Left renal cortex interstitium (tissue), 4 donors: ENCODE data around the gene KCNJ13. TPM values are rescaled to one million over a fixed set of nuclear protein-coding genes. Genes with fewer than 3 reads are reported as not detected.

Experiments used
- DNase-seq, 4 donors: peaks; one replicate each; pipeline ENCODE4 v3.0.0-alpha.2; 2013; ENCODE audit warnings: low read depth in 4 of 4, low spot score in 2 of 4, missing footprints in 1 of 4
- polyA plus RNA-seq, 4 donors: library from polyadenylated mRNA; unstranded; fragments of 120-200 nt; gene quantifications; one replicate each; pipeline ENCODE4 v1.2.1, GENCODE V29; 2013; ENCODE audit not compliant: insufficient read length in 4 of 4

KCNJ13 gene
- 1 to 10 TPM; 1.8 to 3.8 (median 2.7) TPM for polyA plus RNA-seq

- DNase-seq = no peak
Measured at GRCh38 chr2:232776435-232776834, at the start of gene KCNJ13. Gene KCNJ13, minus strand, starts transcription at chr2:232776565. Its CDS starts 5,203 bp downstream, at chr2:232771362.

GRCh38 chr2:232817756-232818155 is 41.4 kb upstream of the KCNJ13 start:
- DNase-seq = no peak

- DNase-seq = no peak
Measured at GRCh38 chr2:232816657-232817056, 40.3 kb upstream of the KCNJ13 start.

GRCh38 chr2:232815569-232815968 is 39.2 kb upstream of the KCNJ13 start:
- no peak for DNase-seq

GRCh38 chr2:232810444-232810843 is 34.1 kb upstream of the KCNJ13 start:
- DNase-seq = no peak

DNA sequence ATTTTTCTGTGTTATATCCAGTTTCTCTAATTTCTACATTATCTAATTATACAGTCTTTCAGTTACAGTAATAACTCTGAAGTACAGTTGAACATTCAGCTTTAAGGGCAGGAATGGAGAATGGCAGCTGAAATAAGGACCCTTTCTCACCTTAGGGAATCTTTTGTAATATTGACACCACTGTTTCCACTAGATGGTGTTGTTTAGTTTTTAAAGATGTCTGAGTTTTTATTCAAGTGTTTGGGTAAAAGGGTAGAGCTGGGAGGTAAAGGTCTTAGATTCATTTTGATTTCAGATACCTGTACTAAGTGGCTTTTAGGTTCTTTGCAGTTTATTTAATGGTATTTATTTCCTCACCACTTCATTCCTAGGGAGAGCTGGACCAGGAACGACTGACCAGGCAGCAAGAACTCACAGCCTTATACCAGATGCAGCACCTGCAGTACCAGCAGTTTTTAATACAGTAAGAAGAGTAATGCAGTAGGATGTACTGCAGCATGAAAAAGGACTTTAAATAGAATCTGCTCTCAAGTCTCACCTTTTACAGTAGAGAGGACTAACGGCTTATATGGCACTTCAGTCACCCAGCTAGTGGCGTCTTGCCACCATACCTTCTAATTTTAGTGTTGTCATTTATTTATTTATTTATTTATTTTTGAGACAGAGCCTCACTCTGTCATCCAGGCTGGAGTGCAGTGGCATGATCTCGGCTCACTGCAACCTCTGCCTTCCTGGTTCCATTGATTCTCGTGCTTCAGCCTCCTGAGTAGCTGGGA is 33.2 kb upstream of the KCNJ13 start:
- DNase-seq = no peak

- no peak for DNase-seq
Measured at GRCh38 chr2:232802091-232802490, 25.7 kb upstream of the KCNJ13 start.

DNA sequence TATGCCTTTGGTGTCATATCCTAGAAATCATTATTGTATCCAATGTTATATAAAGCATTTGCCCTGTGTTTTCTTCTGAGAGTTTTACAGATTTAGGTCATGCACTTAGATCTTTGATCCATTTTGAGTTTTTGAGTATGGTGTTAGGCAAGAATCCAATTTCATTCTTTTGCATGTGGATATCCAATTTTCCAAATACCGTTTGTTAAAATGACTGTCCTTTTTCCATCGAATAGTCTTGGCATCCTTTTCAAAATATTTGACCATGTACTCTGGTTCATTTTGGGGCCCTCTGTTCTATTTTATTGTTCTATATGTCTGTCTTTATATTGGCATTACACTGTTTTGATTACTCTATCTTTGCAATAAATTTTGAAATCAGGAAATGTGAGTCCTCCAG is 23.8 kb upstream of the KCNJ13 start:
- no peak for DNase-seq

GRCh38 chr2:232798187-232798586 is 21.8 kb upstream of the KCNJ13 start:
- DNase-seq = no peak

GRCh38 chr2:232795920-232796319 is 19.6 kb upstream of the KCNJ13 start:
- no peak for DNase-seq

DNA sequence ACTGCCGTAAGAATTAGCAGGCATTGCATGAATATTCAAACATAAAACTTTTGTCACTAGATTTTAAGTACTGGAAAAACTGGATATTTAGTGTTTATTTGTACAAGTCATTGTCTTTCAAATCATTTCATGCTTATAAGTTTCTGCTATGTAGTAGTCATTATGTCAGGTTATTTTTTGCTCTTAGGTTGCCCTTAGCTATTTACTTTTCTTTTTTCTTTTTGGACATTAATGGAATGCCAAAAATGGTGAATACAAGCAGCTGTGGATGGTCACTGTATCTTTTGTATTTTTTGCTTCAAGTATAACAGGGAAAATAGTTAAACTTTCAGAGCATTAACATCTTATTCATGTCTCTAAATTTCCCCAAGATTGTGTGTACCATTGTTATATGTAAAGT is 18.6 kb upstream of the KCNJ13 start:
- DNase-seq = no peak

DNA sequence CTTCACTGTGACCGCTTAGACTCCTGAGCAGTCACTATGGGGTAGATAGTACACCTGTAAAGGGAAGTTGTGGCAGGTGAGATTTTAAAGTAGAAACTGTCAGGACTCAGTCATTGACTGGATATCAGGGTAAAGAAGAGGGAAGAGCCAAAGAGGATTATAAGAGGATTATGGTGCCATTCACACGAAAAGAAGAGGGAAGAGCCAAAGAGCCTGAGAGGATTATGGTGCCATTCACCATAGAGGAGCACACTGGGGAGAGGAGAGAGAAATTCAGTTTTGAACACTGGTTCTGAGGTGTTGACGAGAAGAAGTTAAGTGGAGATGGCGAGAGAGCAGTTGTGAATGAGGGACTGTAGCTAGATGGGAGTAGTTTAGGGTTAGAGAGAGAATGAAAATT is 16.9 kb upstream of the KCNJ13 start:
- DNase-seq = no peak

- DNase-seq = no peak
Measured at GRCh38 chr2:232791518-232791917, 15.2 kb upstream of the KCNJ13 start.

DNA sequence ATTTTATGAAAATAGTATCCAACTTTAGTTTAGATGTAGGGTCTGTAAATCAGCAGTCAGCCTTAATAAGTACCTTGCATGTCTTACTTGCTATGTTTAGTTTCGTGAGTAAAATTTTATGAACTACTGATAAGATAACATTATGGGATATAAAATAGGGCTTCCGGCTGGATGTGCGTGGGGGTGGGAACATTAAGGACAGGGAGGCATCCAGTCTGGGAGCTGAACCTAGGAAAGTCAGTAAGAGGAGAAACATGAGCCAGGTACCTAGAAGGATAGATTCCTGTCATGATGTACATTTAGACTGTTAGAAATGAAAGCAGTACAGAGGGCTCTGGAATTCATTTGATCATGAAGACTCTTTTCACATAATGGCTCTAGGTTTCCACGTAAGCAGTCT is 12.7 kb upstream of the KCNJ13 start:
- DNase-seq = no peak

- DNase-seq = no peak
Measured at GRCh38 chr2:232787806-232788205, 11.4 kb upstream of the KCNJ13 start.

DNA sequence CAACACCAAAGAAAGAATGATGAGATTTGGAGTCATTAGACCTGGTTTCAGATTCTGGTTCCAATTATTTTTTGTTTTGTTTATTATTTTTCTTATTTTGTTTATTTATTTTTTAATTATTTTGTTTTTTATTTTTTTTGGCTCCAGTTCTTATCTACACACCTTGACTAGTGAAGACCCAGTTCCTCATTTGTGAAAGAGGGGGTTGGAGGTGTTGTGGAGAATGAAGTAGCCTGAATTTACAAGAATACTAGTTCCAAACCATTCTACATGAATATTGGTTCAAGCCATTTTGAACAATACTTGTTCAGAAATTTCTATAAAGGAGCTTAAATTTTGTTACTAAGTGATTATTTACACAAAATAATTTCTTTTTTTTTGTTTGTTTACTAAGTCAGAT is 6.9 kb upstream of the KCNJ13 start:
- DNase-seq = no peak

DNA sequence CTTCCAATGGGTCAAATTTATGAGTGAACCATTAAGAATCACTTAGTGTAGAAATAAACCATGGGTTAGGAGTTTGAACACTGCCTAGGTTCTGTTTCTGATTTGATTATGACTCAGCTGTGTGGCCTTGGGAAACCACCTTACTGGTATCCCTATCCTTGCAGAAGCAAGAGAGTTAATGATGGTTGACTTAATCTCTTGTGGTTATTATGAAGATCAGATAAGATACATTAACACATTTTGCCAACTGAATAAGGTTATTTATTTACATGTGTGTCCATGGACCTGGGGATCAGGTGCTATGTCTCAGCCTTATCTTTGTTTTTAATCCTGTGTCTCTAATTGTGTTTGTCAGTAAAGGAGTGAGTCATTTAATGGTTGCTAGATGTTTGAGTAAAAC is 5.4 kb upstream of the KCNJ13 start:
- no peak for DNase-seq

DNA sequence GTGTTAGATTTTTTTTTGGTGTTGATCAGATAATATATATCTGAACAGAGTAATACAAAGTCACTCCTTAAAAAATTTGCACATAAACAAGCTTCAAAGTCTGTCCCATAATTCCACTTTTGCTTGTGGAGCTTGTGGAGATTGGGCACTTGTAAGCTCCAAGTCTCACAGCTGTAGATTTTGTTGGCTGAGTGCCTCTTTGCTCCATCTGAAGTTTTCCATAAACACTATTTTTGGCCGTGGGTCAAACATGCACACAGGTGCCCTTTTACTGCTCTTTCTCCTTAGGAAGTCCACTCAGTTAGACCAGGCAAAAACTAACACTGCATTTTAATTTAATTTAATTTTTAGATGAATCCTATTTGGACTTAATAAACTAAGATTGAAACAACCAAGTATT is 3.6 kb upstream of the KCNJ13 start:
- DNase-seq = no peak

- no peak for DNase-seq
Measured at GRCh38 chr2:232779465-232779864, 3.1 kb upstream of the KCNJ13 start.

DNA sequence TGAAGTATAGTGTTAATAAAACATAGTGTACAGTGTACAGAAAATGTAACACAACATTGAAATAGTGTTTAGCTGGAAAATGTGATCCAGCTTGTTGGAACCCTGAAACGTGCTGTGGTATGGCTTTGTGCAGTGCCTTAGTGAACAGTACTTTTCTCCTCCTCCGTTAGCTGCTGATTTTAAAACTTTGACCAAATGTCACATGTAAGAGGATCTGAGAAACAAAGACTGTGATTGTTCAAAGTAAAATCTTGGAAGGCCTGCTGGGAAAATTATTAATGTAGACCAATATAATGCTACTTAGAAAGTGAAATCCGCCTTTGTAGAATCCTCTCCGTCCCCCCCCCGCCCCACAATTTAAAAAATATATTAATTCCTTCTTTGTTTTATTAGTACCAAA is 911 bp upstream of the KCNJ13 start:
- DNase-seq = no peak

DNA sequence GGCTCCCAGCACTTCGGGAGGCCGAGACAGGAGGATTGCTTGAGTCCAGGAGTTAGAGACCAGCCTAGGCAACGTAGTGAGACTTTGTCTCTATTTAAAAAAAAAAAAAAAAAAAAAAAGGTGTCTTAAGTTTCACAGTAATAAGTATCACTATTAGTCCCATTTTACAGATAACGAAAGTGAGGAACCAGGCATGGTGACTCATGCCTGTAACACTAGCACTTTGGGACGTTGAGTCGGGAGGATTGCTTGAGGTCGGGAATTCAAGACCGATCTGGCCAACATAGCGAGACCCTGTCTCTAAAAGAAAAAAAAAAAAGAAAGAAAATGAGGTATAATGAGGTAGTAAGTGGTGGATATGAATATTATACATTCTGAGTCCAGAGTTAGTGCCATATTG is 2.5 kb downstream of the KCNJ13 start:
- DNase-seq = no peak

DNA sequence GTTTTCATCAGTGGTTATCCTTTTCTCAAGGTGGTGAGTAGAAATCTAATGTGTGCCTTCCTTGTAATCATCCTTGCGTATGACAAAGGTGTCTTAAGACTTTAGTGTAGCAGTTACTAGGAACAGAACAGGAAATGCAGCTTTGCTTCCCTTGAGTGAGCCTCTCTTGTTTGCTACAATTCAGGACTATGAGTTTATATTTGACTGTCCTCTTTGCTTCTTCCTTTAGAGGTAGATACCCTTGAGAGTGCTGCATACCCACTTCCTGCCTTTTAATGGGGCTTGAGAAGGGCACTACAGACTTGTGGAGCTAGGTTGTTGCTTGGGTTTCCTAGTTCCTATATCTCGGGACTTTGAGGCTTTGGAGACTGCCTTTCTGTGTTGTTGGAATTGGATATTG is 3.8 kb downstream of the KCNJ13 start:
- DNase-seq = no peak

DNA sequence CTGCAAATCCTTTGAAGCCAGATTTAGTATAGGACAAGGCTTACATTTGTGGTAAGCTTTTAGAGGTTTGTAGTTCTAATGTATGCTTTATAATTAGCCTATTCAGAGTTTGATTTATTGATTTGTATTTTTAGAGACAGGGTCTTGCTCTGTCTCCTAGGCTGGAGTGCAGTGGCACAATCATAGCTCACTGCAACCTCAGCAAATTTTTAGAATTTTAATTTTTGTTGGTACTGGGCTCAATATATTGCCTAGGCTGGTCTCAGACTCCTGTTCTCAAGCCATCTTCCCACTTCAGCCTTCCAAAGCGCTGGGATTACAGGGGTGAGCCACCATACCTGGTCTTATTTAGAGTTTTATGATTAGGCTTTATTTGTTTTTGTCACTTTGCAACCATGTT is 4.5 kb downstream of the KCNJ13 start:
- DNase-seq = no peak
